ENCODE measurements around the gene RASA3.

DNA sequence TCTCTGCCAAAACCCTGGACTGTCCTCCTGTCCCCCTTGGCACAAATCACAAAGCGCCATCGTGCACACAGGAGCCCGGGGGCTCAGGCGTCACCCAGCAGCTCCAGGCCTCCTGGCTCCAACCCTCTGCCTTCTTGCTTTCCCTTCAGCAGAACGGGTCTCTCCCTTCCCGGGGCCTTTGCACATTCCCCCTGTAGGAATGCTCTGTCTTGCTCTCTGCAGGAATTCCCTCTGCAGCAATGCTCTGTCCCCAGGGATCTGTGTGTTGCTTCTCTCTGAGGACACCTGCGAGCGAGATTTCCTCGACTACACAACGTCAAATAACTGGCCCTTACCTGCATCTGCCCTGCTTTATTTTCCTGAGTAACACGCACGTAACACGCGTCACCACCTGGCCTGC is 13.3 kb upstream of the RASA3 start:
- no peak for TF ChIP-seq ESRRA (CRISPR knock-in tag; IDR thresholded peaks at IDR 0.05; ENCODE audit: borderline replicate concordance)
- TF ChIP-seq MAX (CRISPR knock-in tag; IDR thresholded peaks at IDR 0.05), result no peak
- TF ChIP-seq MXD4 (CRISPR knock-in tag; IDR thresholded peaks at IDR 0.05; ENCODE audit: borderline replicate concordance), result no peak
- TF ChIP-seq, protein P1, sequence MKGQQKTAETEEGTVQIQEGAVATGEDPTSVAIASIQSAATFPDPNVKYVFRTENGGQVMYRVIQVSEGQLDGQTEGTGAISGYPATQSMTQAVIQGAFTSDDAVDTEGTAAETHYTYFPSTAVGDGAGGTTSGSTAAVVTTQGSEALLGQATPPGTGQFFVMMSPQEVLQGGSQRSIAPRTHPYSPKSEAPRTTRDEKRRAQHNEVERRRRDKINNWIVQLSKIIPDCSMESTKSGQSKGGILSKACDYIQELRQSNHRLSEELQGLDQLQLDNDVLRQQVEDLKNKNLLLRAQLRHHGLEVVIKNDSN (CRISPR knock-in tag; IDR thresholded peaks at IDR 0.05), result no peak
